HL-60 (cell line): Measurements from ENCODE around the gene KCNG2.

ENCODE experiments used
- CTCF ChIP-seq: IDR thresholded peaks from one replicate; pipeline ENCODE4 v1.5.1; 2011; ENCODE audit warnings: low read length, control low read depth, inconsistent platforms; ENCODE audit not compliant: insufficient read depth
- GABPA ChIP-seq: IDR thresholded peaks from 2 replicates; pipeline ENCODE4 v1.6.1; 2012; ENCODE audit warnings: low read depth
- POLR2AphosphoS5 ChIP-seq: IDR thresholded peaks from 2 replicates; pipeline ENCODE4 v1.6.1; 2012; ENCODE audit warnings: low read depth
- REST ChIP-seq: IDR thresholded peaks from 2 replicates; pipeline ENCODE4 v1.6.1; 2012; ENCODE audit warnings: low read depth; ENCODE audit not compliant: insufficient replicate concordance
- SPI1 ChIP-seq: IDR thresholded peaks from 2 replicates; pipeline ENCODE4 v1.6.1; 2012; ENCODE audit warnings: low read depth, mild to moderate bottlenecking, borderline replicate concordance

DNA sequence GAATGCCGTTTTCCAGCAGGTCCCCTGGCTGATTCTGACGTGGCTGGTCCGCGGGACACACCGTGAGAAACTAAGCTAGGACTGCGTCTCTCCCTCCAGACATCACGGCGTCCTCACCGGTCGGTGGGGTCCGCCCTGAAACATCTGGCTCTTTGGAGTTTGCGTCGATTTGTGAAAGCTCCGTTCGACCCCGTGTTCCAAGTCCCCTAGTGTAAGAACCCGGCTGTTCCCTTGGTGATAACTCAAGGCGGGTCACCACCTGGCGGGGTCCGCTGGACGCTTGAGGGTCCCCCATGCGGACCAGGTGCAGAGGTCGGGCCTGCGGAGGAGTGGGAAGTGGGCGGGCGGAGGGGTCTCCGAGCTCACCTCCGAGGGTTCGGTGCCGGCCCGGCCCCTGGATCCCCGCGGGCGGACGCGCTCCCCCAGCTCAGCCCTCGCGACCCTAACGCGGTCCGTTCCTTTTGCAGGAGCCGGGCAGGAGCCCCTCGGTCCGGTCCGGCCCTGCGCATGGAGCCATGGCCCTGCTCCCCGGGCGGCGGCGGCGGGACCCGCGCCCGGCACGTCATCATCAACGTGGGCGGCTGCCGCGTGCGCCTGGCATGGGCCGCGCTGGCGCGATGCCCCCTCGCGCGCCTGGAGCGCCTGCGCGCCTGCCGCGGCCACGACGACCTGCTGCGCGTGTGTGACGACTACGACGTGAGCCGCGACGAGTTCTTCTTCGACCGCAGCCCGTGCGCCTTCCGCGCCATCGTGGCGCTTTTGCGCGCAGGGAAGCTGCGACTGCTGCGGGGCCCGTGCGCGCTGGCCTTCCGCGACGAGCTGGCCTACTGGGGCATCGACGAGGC is 65.6 kb downstream of the KCNG2 start:
- TF ChIP-seq CTCF (no peak), REST (no peak), POLR2AphosphoS5 (no peak), SPI1 (no peak), GABPA (no peak)
